Dermis blood vessel endothelial cell (primary cell): Measurements from ENCODE around the gene SAE1. TPM values are rescaled to one million over a fixed set of nuclear protein-coding genes. Genes with fewer than 3 reads are reported as not detected.

Source experiments
- DNase-seq: peaks from one replicate; pipeline ENCODE4 v3.0.0; 2010
- total RNA-seq: library from RNA; depleted of rRNA; stranded (reverse); fragments of >200 nt; gene quantifications from 2 replicates; pipeline ENCODE4 v1.2.3, GENCODE V29; 2014

The SAE1 gene
- total RNA-seq, 1 donor from 2014 or later = 168 TPM

DNA sequence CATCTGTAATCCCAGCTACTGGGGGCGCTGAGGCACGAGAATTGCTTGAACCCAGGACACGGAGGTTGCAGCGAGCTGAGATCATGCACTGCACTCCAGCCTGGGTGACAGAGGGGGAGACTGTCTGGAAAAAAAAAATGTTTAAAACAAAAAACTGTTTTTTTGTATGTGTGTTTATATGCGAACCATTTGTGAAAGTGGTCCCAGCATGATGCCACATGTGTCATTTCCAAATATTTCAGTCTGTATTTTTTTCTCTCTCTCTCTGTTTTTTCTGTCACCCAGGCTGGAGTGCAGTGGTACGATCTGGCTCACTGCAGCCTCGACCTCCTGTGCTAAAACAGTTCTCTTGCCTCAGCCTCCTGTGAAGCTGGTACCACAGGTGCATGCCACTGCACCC lies 37.4 kb downstream of the SAE1 start:
- no peak for DNase-seq

DNA sequence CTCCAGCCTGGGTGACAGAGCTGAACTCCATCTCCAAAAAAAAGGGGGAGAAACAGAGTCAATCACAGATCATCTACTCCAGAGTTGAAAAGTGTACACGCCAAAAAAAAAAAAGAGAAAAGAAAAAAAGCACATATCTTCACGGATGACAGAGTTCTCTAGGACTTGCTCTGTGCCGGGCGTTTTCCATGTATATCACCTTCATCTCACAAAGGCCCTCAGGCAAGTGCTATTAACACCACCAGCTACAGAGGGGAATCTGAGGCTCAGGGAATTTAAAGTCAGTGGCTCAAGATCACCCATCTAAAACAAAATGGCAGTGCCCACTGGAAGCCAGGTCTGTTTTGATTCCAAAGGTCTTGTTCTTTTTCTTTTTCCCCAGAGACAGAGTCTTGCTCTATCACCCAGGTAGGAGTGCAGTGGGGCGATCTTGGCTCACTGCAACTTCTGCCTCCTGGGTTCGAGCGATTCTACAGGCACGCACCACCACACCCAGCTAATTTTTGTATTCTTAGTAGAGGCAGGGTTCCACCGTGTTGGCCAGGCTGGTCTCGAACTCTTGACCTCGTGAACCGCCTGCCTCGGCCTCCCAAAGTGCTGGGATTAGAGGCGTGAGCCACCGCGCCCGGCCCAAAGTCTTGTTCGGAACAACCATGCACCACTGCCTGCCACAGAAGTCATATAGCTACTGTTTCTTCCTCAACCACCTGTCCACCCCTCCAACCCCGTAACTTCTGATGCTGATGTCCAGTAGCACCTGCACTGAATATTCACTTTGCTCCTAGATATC lies 42.2 kb downstream of the SAE1 start:
- DNase-seq = no peak

DNA sequence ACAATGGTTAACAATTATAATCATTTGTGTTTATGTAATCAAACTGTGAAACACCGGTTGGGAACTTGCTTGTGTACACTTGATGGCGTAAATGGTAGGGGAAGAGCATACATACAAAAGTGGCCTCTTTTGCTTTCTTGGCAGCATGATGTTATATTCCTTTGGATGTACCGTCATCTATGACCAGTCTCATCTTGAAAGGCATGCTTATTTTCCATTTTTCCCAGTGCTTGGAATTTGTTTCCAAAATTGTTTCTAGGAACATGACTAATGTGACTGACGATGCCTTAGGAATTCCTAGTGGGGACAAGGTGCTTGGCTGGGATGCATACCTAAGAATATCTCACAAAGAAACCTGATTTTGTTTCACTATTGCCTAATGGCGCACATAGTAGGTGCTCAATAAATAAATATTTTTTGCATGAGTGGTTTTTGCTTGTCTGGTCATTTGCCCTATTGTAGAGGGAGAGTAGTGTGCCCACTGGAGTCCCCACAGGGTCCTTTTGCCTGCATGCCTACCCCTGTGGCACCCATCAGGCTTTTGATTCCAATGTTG lies 45.5 kb downstream of the SAE1 start:
- DNase-seq = peak; percentile 81

DNA sequence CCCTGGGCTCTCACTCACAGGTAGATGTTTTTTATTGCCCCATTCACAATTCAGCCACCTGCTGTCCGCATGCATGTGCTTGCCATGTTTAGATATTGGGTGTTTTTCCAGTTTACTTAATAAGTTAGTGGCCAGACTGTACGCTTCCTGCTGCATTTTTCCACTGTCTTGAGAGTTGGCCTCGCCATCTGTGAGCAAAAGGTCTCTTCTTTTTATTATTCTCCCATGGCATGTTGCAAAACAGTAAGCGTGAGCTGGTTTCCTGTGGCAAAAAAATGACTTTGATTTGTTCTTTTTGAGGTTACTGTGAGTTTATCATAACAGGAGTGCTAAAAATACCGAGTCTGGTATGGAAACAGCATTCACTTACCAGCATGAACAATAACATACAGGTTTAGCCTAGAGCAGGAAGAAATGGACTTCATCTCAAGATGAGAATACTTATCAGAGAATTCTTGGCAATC lies 46.0 kb downstream of the SAE1 start:
- DNase-seq = peak; percentile 98

- peak; percentile 71 for DNase-seq
These were observed 49.1 kb downstream of the SAE1 start for GRCh38 chr19:47179653-47180310.

GRCh38 chr19:47183601-47184000 lies 53.0 kb downstream of the SAE1 start:
- no peak for DNase-seq

GRCh38 chr19:47186446-47187334 lies 56.1 kb downstream of the SAE1 start:
- DNase-seq = no peak

DNA sequence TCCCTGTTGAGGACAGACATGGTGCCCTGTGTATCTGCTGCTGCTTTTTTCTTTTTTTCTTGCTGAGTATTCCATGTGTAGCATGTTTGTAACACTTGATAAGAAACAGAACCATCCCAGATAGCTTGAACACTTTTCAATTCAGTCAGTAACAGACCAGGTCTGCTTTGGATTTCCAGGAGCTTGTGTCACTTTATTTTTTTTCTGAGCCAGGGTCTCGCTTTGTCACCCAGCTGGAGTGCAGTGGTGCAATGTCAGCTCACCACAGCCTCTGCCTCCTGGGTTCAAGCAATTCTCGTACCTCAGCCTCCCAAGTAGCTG lies 56.7 kb downstream of the SAE1 start:
- no peak for DNase-seq

- DNase-seq = no peak
These were observed 57.2 kb downstream of the SAE1 start for GRCh38 chr19:47187797-47188196.

- DNase-seq = no peak
These were observed 57.9 kb downstream of the SAE1 start for GRCh38 chr19:47188507-47189033.

- DNase-seq = peak; percentile 89
These were observed 59.6 kb downstream of the SAE1 start for GRCh38 chr19:47190167-47190727.

- no peak for DNase-seq
These were observed 64.8 kb downstream of the SAE1 start for GRCh38 chr19:47195434-47195833.

- no peak for DNase-seq
These were observed 66.5 kb downstream of the SAE1 start for GRCh38 chr19:47197141-47197540.

DNA sequence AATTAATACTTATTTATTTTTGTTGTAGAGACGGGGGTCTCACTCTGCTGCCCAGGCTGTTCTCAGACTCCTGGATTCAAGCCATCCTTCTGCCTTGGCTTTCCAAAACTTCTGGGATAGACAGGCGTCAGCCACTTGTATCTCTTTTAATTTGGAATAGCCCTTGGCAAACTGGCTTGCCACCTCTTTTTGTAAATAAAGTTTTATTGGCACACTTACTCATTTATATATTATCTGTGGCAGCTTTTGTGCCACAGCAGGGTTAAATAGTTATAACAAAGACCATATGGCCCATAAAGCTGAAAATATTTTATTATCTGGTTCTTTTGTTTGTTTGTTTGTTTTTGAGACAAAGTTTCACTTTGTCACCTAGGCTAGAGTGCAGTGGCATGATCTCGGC lies 69.9 kb downstream of the SAE1 start:
- DNase-seq = no peak

GRCh38 chr19:47203254-47203653 lies 72.6 kb downstream of the SAE1 start:
- DNase-seq = no peak

DNA sequence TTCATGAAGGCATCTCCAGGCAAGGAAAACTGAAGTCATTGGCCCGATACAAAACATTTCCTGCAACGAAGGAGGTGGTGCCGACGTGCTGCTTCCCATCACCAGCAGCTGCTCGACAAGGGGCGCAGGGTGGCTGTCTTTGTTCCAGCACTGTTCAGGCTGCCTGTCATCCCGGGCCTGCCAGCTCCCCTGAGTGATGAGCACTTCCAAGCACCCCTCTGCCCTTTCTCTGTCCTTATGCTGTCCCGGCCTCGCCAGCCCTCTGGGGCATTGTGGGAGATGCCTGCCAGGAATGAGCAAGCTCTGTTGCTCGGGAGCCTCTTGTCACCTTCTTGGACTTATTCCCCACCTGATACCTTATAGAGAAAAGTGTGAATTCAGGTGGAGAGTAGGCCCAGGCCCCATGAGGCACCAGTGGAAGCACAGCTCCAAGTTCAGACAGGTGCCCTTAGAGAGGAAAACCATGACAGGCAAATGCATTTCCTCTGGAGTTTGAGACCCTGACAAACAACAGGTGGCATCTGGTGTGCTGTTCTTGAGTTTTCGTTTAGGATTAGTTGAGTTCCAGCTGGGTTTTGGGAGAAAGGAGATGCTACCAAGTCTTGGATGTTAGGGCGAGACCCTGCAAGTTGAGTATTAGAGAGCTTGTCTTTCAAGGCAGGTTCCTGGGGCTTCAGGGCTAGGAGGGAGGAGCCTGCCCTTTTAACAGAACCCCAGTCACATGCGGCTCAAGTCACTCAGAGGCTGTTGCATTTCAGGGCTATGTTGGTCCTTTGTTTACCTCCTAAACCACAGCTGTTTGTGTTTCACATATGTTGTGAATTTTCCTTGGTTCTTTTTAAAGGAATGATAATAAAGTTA lies 78.9 kb downstream of the SAE1 start:
- DNase-seq = no peak

GRCh38 chr19:47210180-47210490 lies 79.5 kb downstream of the SAE1 start:
- DNase-seq = no peak

DNA sequence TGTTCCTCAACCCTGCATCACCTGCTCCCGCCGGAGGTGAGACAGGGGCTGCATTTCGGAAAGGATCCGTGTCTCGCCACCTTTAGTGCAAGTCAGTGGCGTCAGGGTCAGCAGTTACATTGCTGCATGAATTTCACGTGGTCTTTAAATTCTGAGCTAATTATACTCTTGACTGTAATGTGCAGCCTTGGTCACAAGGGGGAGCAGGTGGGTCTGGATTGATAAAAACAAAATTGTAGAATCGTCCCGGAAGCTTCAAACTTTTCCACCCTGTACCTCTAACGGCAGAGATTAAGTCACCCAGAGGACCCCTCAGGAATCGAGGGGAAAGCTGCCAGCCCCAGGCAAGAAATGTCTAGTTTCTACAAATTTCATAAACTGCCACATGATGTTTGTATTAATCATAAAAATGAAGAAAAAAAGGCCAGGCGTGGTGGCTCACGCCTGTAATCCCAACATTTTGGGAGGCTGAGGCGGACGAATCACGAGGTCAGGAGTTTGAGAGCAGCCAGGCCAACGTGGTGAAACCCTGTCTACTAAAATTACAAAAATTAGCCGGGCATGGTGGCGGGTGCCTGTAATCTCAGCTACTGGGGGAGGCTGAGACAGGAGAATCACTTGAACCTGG lies 80.2 kb downstream of the SAE1 start:
- DNase-seq = peak; percentile 86

GRCh38 chr19:47215581-47215980 lies 84.9 kb downstream of the SAE1 start:
- no peak for DNase-seq

- no peak for DNase-seq
These were observed 90.6 kb downstream of the SAE1 start for GRCh38 chr19:47221080-47221841.
